ENCODE data around the gene GALNT3. TPM values are rescaled to one million over a fixed set of nuclear protein-coding genes. Genes with fewer than 3 reads are reported as not detected.

The GALNT3 gene
- total RNA-seq, 4 donors from 2014 or later, result 22.2 to 51.3 (median 37.9) TPM

DNA sequence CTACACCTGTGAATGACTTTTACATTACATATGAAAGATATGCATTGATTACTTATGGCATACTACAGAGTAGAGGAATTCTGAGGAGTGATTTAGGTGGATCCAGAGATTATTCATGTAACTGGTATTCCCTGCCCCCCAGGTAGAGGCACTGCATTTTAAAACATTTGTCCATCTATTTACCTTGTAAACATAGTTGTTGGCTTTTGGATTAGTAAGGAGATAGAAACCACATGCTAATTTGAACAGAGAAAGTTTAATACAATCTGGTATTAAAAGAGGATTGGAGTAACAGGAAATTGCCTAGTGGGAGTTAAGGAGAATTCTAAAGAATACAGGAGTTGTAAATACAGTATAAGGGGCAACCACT, 15.9 kb downstream of the GALNT3 start:
- Histone ChIP-seq H3K36me3 (no peaks in the 10 kb centered on the region), H3K27ac (no peak overlapping the region), H3K4me1 (peaks cover 0 to 9% (median 0%) of the 10 kb centered on the region in 4 donors), H3K4me3 (no peak overlapping the region), H3K27me3 (no peaks in the 10 kb centered on the region), H3K9me3 (no peaks in the 10 kb centered on the region)
- no peak for TF ChIP-seq POLR2A (IDR thresholded peaks at IDR 0.05)
- no peak for TF ChIP-seq CTCF (IDR thresholded peaks at IDR 0.05)
- DNase-seq, result no peak

DNA sequence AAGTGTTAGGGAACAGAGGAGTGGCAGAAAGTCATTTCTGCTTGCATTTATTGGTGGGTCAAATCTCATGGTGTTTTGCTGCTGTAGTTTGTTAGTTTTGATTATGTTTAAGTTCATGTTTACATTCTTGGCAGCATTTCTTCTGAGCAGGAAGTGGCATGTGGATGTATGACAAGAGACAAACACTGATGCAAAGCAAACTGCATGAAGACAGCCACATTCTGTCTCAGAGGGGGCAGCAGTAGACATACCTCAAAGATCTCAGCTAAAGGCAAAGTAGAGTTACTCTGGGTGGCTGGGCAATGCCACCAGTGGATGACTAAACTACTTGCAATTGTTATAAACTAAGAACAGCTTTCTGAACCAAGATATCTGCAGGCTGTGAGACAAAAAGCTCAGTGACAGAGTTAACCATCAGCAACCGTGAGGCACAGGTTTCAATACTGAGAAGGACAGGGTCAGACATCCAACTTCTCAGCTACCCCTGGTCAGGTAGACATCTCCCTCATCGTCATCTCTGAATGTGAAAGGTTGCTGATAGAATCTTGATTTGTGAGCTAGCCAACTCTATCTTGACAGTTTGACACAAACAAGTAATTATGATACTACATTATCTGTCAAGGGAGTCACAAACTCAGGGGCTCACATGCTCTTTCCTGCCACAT, 16.4 kb downstream of the GALNT3 start:
- no peak for TF ChIP-seq POLR2A (IDR thresholded peaks at IDR 0.05)
- TF ChIP-seq CTCF (IDR thresholded peaks at IDR 0.05), result no peak
- no peak overlapping the region for H3K27ac ChIP-seq
- DNase-seq, result no peak
- H3K9me3 ChIP-seq, result no peaks in the 10 kb centered on the region
- H3K4me3 ChIP-seq, result no peak overlapping the region
- no peaks in the 10 kb centered on the region for H3K27me3 ChIP-seq
- H3K4me1 ChIP-seq, result peaks cover 0 to 9% (median 0%) of the 10 kb centered on the region in 4 donors
- no peaks in the 10 kb centered on the region for H3K36me3 ChIP-seq

GRCh38 chr2:165776796-165777195, 17.3 kb downstream of the GALNT3 start:
- H3K36me3 ChIP-seq, result no peaks in the 10 kb centered on the region
- peaks cover 0 to 9% (median 0%) of the 10 kb centered on the region in 4 donors for H3K4me1 ChIP-seq
- TF ChIP-seq CTCF (IDR thresholded peaks at IDR 0.05), result no peak
- TF ChIP-seq POLR2A (IDR thresholded peaks at IDR 0.05), result no peak
- H3K9me3 ChIP-seq, result no peaks in the 10 kb centered on the region
- no peak overlapping the region for H3K27ac ChIP-seq
- no peak overlapping the region for H3K4me3 ChIP-seq
- DNase-seq, result no peak
- H3K27me3 ChIP-seq, result no peaks in the 10 kb centered on the region

- H3K9me3 ChIP-seq, result no peaks in the 10 kb centered on the region
- no peak overlapping the region for H3K4me3 ChIP-seq
- H3K27ac ChIP-seq, result no peak overlapping the region
- peaks cover 0 to 9% (median 0%) of the 10 kb centered on the region in 4 donors for H3K4me1 ChIP-seq
- no peaks in the 10 kb centered on the region for H3K36me3 ChIP-seq
- no peak for TF ChIP-seq POLR2A (IDR thresholded peaks at IDR 0.05)
- no peak for TF ChIP-seq CTCF (IDR thresholded peaks at IDR 0.05)
- no peak for DNase-seq
- H3K27me3 ChIP-seq, result no peaks in the 10 kb centered on the region
Observed at GRCh38 chr2:165776013-165776412, 18.0 kb downstream of the GALNT3 start.

DNA sequence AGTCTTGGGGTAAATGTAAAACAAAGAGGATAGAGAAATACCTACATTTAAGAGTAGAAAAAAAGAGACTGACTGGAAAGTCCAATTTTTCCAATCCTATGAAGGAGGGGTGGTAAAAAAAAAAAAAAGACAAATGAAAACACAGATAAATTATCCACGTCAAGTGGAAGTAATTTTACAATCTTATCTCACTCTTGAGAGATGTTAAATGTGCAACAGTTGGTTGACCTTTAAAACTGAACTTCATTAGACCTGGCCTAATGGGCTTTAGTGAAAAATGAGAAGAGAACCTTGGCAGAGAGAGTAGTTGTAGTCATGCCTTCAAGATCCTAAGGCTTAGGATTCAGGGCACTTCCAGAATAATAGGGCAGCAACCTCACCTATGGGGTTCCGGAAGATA, 20.4 kb downstream of the GALNT3 start:
- no peaks in the 10 kb centered on the region for H3K27me3 ChIP-seq
- no peak overlapping the region for H3K27ac ChIP-seq
- no peaks in the 10 kb centered on the region for H3K9me3 ChIP-seq
- H3K4me1 ChIP-seq, result peaks cover 0 to 9% (median 0%) of the 10 kb centered on the region in 4 donors
- no peak overlapping the region for H3K4me3 ChIP-seq
- no peak for TF ChIP-seq CTCF (IDR thresholded peaks at IDR 0.05)
- no peak for TF ChIP-seq POLR2A (IDR thresholded peaks at IDR 0.05)
- no peak for DNase-seq
- H3K36me3 ChIP-seq, result no peaks in the 10 kb centered on the region

Data from Peyer's patch (tissue), 4 donors.